Measurements from ENCODE around the gene IREB2.
"Not testable (repeated sequence)": the region's sequence is repeated elsewhere in the genome, so short reads cannot be mapped to it uniquely, and the experiment has no call there.

DNA sequence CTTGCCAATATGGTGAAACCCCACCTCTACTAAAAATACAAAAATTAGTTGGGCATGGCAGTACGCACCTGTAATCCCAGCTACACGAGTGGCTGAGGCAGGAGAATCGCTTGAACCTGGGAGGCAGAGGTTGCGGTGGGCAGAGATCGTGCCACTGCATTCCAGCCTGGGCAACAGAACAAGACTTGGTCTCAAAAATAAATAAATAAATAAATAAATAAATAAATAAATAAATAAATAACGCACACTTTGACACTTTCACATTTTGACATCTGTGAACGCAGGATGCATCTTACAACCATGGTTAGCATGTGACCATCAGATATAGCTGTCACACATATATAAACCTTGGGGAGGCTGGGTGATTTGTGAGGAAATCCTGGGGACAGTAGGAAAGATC is 33.2 kb upstream of the IREB2 start:
- not testable (repeated sequence) for TF ChIP-seq CTCF (IDR thresholded peaks at IDR 0.05); RXRA (IDR thresholded peaks at IDR 0.05; ENCODE audit: borderline replicate concordance, low read depth); SMC3 (IDR thresholded peaks at IDR 0.05; ENCODE audit: low read depth, low read length); TCF12 (IDR thresholded peaks at IDR 0.05); USF2 (IDR thresholded peaks at IDR 0.05; ENCODE audit: borderline replicate concordance, low read depth, low read length); CHD2 (IDR thresholded peaks at IDR 0.05; ENCODE audit: low read length, partially characterized antibody); SIN3A (IDR thresholded peaks at IDR 0.05; ENCODE audit: borderline replicate concordance, low read depth, low read length); GABPA (IDR thresholded peaks at IDR 0.05; ENCODE audit: low read depth); EP300 (IDR thresholded peaks at IDR 0.05; ENCODE audit: borderline replicate concordance in 1 of 2, low read depth in 1 of 2, low read length in 1 of 2)
- TF ChIP-seq, protein P1, sequence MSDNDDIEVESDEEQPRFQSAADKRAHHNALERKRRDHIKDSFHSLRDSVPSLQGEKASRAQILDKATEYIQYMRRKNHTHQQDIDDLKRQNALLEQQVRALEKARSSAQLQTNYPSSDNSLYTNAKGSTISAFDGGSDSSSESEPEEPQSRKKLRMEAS (IDR thresholded peaks at IDR 0.05; ENCODE audit: low read depth) = not testable (repeated sequence)

All from SK-N-SH (cell line).